OCI-LY3 (cell line): Measurements from ENCODE around the gene CLEC18C.
"Not testable (repeated sequence)": the region's sequence is repeated elsewhere in the genome, so short reads cannot be mapped to it uniquely, and the experiment has no call there.

Source experiments
- H2AFZ ChIP-seq: fragments of 200-600, 300-600 bp; shearing (Covaris generic); 2 replicates; pipeline ENCODE4 v1.6.0; 2014; ENCODE audit warnings: antibody characterized with exemption, low read depth, low read length
- H3K27ac ChIP-seq: fragments of 200-600, 300-600 bp; sonication (generic); 2 replicates; pipeline ENCODE4 v1.5.1; 2014; ENCODE audit warnings: mild to moderate bottlenecking, low read length, moderate library complexity, mixed read lengths
- H3K27me3 ChIP-seq: fragments of 200-600, 300-600 bp; sonication (generic); 2 replicates; pipeline ENCODE4 v1.6.1; 2014; ENCODE audit warnings: low read depth, low read length, mixed read lengths
- H3K36me3 ChIP-seq: fragments of 200-600, 300-600 bp; sonication (generic); replicated peaks from 2 replicates; pipeline ENCODE3; 2014; ENCODE audit warnings: low read depth, low read length, mixed read lengths
- H3K4me1 ChIP-seq: fragments of 300-600, 200-600 bp; sonication (generic); 2 replicates; pipeline ENCODE4 v1.6.1; 2014; ENCODE audit warnings: low read length, mixed read lengths
- H3K4me2 ChIP-seq: fragments of 200-600, 300-600 bp; sonication (generic); 2 replicates; pipeline ENCODE4 v1.6.1; 2014; ENCODE audit warnings: low read length, mixed read lengths
- H3K4me3 ChIP-seq: fragments of 300-600, 200-600 bp; sonication (generic); 2 replicates; pipeline ENCODE4 v1.5.1; 2014; ENCODE audit warnings: antibody characterized with exemption, mild to moderate bottlenecking, low read length, moderate library complexity
- H3K79me2 ChIP-seq: fragments of 300-600, 200-600 bp; shearing (Covaris generic); 2 replicates; pipeline ENCODE4 v1.6.1; 2014; ENCODE audit warnings: mild to moderate bottlenecking, low read length, mixed read lengths
- H3K9ac ChIP-seq: fragments of 300-600, 200-600 bp; shearing (Covaris generic); 2 replicates; pipeline ENCODE4 v1.6.0; 2014; ENCODE audit warnings: mild to moderate bottlenecking, low read length, moderate library complexity
- H3K9me3 ChIP-seq: fragments of 200-600, 300-600 bp; shearing (Covaris generic); 2 replicates; pipeline ENCODE4 v1.6.1; 2014; ENCODE audit warnings: low read length, mixed read lengths; ENCODE audit not compliant: insufficient read depth
- H4K20me1 ChIP-seq: fragments of 200-600, 300-600 bp; sonication (generic); 2 replicates; pipeline ENCODE4 v1.6.1; 2016; ENCODE audit warnings: low read length, mixed read lengths; ENCODE audit not compliant: insufficient read depth
- EZH2phosphoT487 ChIP-seq: fragments of 200-600 bp; shearing (Covaris generic); IDR thresholded peaks from 2 replicates; pipeline ENCODE4 v1.6.1; 2018; ENCODE audit warnings: antibody characterized with exemption, mixed run types, low read depth
- TF ChIP-seq, protein P1 (sequence below): fragments of 200-600, 300-600 bp; sonication (generic); IDR thresholded peaks from 2 replicates; pipeline ENCODE4 v1.5.1; 2014; ENCODE audit warnings: antibody characterized with exemption, low read length, low read depth

Gene CLEC18C

DNA sequence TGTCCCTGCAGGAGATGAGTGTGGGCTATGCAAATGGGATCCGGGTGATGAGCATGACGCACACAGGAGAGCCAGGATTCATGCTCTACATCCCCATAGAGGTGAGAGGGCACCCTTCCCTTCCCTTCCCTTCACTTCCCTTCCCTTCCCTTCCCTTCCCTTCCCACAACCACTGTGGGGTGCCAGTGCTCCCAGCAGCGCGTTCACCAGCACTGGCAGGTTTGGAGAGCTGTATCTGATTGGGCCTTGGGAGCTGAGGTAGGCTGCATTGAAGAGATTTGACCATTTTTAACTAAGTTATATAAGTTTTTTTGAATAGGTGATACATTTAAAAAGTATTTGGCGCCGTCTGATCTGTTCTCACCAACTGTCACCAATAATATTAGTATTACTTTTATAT, 25.1 kb upstream of the CLEC18C start:
- peaks cover 21% of the 10 kb centered on the region for H3K36me3 ChIP-seq
- not testable (repeated sequence) for H4K20me1 ChIP-seq, H3K27ac ChIP-seq, H2AFZ ChIP-seq, H3K4me1 ChIP-seq, H3K4me2 ChIP-seq, H3K9me3 ChIP-seq, H3K4me3 ChIP-seq, H3K27me3 ChIP-seq, H3K79me2 ChIP-seq, H3K9ac ChIP-seq

DNA sequence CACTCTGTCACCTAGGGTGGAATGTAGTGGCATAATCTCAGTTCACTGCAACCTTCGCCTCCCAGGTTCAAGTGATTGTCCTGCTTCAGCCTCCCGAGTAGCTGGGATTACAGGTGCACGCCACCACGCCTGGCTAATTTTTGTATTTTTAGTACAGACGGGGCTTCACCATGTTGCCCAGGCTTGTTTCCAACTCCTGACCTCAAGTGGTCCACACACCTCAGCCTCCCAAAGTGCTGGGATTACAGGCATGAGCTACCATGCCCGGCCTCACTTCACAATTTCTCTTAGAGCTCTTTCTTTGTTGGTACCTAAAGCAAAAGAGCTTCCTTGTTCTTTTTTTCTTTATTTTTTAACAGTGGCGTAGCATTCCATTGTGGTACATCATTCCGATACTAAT, 24.3 kb upstream of the CLEC18C start:
- H3K36me3 ChIP-seq: peaks cover 22% of the 10 kb centered on the region
- H3K27ac ChIP-seq, H3K9ac ChIP-seq, H2AFZ ChIP-seq, H3K9me3 ChIP-seq, H3K4me2 ChIP-seq, H3K27me3 ChIP-seq, H3K4me1 ChIP-seq, H3K79me2 ChIP-seq, H4K20me1 ChIP-seq, H3K4me3 ChIP-seq: not testable (repeated sequence)

DNA sequence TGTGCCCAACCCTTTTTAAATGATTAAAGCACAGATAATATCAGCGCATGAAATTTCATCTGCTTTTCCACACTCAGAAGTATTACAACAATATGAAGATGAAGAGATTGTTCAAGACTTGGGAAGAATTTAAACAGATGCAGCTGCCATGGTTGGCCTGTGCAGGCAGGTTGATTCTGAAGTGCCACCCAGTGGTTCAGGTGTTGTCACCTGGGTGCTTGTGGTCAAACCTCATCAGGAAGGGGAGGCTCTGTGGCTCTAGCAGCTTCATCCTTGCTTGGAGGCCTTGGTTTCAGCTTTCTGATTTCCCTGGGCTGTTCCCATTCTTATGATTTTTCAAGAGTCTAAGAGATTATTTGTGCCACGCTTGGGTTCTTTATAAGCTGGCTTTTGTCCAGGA, 22.2 kb upstream of the CLEC18C start:
- Histone ChIP-seq H3K4me2 (no peak overlapping the region), H3K36me3 (peaks cover 28% of the 10 kb centered on the region), H3K4me3 (no peak overlapping the region), H4K20me1 (no peaks in the 10 kb centered on the region), H3K27me3 (no peaks in the 10 kb centered on the region), H3K79me2 (no peaks in the 10 kb centered on the region), H3K9ac (no peak overlapping the region), H3K27ac (no peak overlapping the region), H2AFZ (no peak overlapping the region), H3K4me1 (no peaks in the 10 kb centered on the region), H3K9me3 (no peaks in the 10 kb centered on the region)
- TF ChIP-seq, protein P1, sequence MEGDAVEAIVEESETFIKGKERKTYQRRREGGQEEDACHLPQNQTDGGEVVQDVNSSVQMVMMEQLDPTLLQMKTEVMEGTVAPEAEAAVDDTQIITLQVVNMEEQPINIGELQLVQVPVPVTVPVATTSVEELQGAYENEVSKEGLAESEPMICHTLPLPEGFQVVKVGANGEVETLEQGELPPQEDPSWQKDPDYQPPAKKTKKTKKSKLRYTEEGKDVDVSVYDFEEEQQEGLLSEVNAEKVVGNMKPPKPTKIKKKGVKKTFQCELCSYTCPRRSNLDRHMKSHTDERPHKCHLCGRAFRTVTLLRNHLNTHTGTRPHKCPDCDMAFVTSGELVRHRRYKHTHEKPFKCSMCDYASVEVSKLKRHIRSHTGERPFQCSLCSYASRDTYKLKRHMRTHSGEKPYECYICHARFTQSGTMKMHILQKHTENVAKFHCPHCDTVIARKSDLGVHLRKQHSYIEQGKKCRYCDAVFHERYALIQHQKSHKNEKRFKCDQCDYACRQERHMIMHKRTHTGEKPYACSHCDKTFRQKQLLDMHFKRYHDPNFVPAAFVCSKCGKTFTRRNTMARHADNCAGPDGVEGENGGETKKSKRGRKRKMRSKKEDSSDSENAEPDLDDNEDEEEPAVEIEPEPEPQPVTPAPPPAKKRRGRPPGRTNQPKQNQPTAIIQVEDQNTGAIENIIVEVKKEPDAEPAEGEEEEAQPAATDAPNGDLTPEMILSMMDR: no peak

DNA sequence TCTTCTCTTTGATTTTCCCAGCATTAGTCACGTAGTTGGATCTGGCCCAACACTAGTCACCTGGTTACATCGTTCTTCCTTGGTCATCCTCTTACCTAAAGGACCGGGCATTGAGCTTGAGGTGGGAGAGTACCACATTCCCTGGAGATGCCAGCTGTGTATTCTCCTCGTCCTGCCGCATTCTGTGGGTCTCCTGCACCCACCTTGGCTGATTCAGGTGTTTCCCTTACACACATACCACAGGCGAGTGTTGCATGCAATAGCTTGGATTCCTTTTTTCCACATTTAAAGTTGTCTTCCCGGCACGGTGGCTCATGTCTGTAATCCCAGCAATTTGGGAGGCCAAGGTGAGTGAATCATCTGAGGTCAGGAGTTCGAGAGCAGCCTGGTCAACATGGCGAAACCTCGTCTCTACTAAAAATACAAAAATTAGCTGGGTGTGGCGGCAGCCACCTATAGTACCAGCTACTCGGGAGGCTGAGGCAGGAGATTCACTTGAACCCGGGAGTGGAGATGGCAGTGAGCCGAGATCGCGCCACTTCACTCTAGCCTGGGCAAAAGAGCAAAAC, 21.6 kb upstream of the CLEC18C start:
- H4K20me1 ChIP-seq: no peaks in the 10 kb centered on the region
- no peaks in the 10 kb centered on the region for H3K79me2 ChIP-seq
- no peaks in the 10 kb centered on the region for H3K9me3 ChIP-seq
- no peak for TF ChIP-seq EZH2phosphoT487
- TF ChIP-seq, protein P1: no peak
- H3K27ac ChIP-seq: no peak overlapping the region
- no peak overlapping the region for H3K4me2 ChIP-seq
- no peak overlapping the region for H2AFZ ChIP-seq
- no peak overlapping the region for H3K9ac ChIP-seq
- no peaks in the 10 kb centered on the region for H3K4me1 ChIP-seq
- no peak overlapping the region for H3K4me3 ChIP-seq
- H3K36me3 ChIP-seq: peaks cover 33% of the 10 kb centered on the region
- no peaks in the 10 kb centered on the region for H3K27me3 ChIP-seq

DNA sequence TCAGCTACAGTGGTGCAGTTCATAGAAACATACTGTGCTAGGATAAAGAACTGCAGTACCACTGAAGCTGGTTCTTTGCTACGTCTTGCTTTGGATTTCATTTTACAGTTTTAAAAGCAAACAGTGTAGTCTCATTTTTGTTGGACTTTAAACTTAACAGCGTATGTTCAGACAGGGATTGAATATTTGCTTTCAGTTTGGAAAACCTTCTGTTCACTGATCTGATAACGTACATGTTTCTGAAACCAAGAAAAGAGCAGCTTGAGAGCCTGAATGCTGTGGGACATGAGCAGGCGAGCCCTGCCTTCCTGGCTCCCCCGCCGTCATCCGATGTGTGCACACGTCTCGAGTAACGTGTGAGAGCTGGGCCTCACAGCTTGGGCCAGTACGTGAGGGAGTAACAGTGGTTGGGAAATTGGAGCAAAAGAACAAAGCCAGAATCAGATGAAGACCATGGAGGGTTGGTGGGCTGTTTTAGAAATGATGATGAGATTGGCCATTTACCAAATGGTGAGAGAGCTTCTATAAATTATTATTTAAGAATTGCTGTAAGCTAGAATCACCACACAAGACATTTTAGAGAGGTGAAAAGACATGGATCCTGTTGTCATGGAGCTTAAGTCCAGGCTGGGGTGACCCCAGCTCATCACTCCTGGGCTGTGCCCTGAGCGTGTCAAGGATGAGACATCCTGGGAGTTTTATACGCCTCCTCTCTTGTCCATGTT, 20.8 kb upstream of the CLEC18C start:
- H3K4me1 ChIP-seq: no peaks in the 10 kb centered on the region
- peaks cover 40% of the 10 kb centered on the region for H3K36me3 ChIP-seq
- no peaks in the 10 kb centered on the region for H3K79me2 ChIP-seq
- H3K27ac ChIP-seq: no peak overlapping the region
- H3K9ac ChIP-seq: no peak overlapping the region
- H4K20me1 ChIP-seq: no peaks in the 10 kb centered on the region
- TF ChIP-seq EZH2phosphoT487: no peak
- TF ChIP-seq, protein P1: no peak
- H3K4me2 ChIP-seq: no peak overlapping the region
- H3K27me3 ChIP-seq: no peaks in the 10 kb centered on the region
- no peak overlapping the region for H2AFZ ChIP-seq
- H3K9me3 ChIP-seq: no peaks in the 10 kb centered on the region
- no peak overlapping the region for H3K4me3 ChIP-seq

DNA sequence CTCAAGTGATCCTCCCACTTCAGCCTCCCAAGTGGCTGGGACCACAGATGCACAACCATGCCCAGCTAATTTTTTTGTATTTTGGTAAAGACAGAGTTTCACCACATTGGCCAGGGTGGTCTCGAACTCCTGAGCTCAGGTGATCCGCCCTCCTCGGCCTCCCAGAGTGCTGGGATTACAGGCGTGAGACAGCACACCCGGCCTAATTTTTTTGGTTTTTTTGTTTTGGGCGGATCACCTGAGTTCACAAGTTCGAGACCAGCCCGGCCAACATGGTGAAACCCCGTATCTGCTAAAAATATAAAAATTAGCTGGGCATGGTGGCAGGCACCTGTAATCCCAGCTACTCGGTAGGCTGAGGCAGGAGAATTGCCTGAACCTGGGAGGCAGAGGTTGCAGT, 18.9 kb upstream of the CLEC18C start:
- H3K79me2 ChIP-seq, H3K4me3 ChIP-seq, H4K20me1 ChIP-seq, H3K9me3 ChIP-seq, H3K27ac ChIP-seq, H2AFZ ChIP-seq, H3K4me1 ChIP-seq, H3K9ac ChIP-seq, H3K4me2 ChIP-seq, H3K27me3 ChIP-seq: not testable (repeated sequence)
- peaks cover 53% of the 10 kb centered on the region for H3K36me3 ChIP-seq
